DMS79 (cell line): Measurements from ENCODE around the gene ACAP3.
A peak's percentile ranks its signal among the peaks of the same experiment; 100 is the strongest.

Experiments used
- DNase-seq: peaks from one replicate; lab custom pipeline; 2025; lab: John Stamatoyannopoulos, UW

ACAP3 gene

GRCh38 chr1:1285611-1286311 is 22.0 kb downstream of the ACAP3 start:
- no peak for DNase-seq

GRCh38 chr1:1285102-1285571 is 22.6 kb downstream of the ACAP3 start:
- no peak for DNase-seq

- no peak for DNase-seq
Measured at GRCh38 chr1:1284221-1285101, 23.3 kb downstream of the ACAP3 start.

GRCh38 chr1:1283821-1284220 is 23.9 kb downstream of the ACAP3 start:
- DNase-seq, result no peak

- no peak for DNase-seq
Measured at GRCh38 chr1:1282998-1283397, 24.7 kb downstream of the ACAP3 start.

GRCh38 chr1:1281533-1282321 is 26.0 kb downstream of the ACAP3 start:
- peak; percentile 2 for DNase-seq

GRCh38 chr1:1280782-1281481 is 26.8 kb downstream of the ACAP3 start:
- no peak for DNase-seq

- DNase-seq, result no peak
Measured at GRCh38 chr1:1279028-1279427, 28.7 kb downstream of the ACAP3 start.

- no peak for DNase-seq
Measured at GRCh38 chr1:1278620-1279019, 29.1 kb downstream of the ACAP3 start.

GRCh38 chr1:1275836-1276235 is 31.9 kb downstream of the ACAP3 start:
- no peak for DNase-seq

GRCh38 chr1:1274931-1275431 is 32.7 kb downstream of the ACAP3 start:
- DNase-seq, result no peak

GRCh38 chr1:1274299-1274930 is 33.3 kb downstream of the ACAP3 start:
- DNase-seq, result no peak

- DNase-seq, result peak; percentile 67
Measured at GRCh38 chr1:1273512-1274298, 34.0 kb downstream of the ACAP3 start, which contains the start of gene UBE2J2. Gene UBE2J2, minus strand, starts transcription at chr1:1273854. Its CDS starts 5,862 bp downstream, at chr1:1267992.

GRCh38 chr1:1273209-1273511 is 34.6 kb downstream of the ACAP3 start:
- no peak for DNase-seq

- peak; percentile 12 for DNase-seq
Measured at GRCh38 chr1:1272341-1273208, 35.2 kb downstream of the ACAP3 start.

- DNase-seq, result no peak
Measured at GRCh38 chr1:1270813-1271212, 36.9 kb downstream of the ACAP3 start.

- DNase-seq, result no peak
Measured at GRCh38 chr1:1268284-1268682, 39.4 kb downstream of the ACAP3 start.

GRCh38 chr1:1267488-1268283 is 40.0 kb downstream of the ACAP3 start:
- no peak for DNase-seq
